HepG2 (cell line): Measurements from ENCODE around the gene TMED9. TPM values are rescaled to one million over a fixed set of nuclear protein-coding genes. Genes with fewer than 3 reads are reported as not detected.

Experiments used
- HMGXB3 ChIP-seq: sonication (generic); formaldehyde crosslinking; IDR thresholded peaks from 2 replicates; pipeline ENCODE4 v1.4.0; 2020; ENCODE audit warnings: missing genetic modification reagents, borderline replicate concordance
- polyA plus RNA-seq, 8 experiments: library from polyadenylated mRNA; depleted of rRNA in 3 of 8; stranded (reverse) in 7 of 8; unstranded in 1 of 8; fragments of >200 nt; fragmentation: Illumina TruSeq in 4 of 8; extraction: Trizol in 4 of 8; gene quantifications; 2 replicates each; pipeline versions ENCODE4 v1.2.1 to v1.2.3, GENCODE V29; 2011 to 2016; ENCODE audit warnings: low read depth in 4 of 8, missing spikeins in 1 of 8, mixed read lengths in 1 of 8; ENCODE audit not compliant: insufficient read depth in 1 of 8
- total RNA-seq, 5 experiments: library from RNA; depleted of rRNA; stranded (reverse); fragments of >200 nt; fragmentation: Illumina TruSeq; extraction: Trizol; gene quantifications; 2 replicates each; pipeline ENCODE4 v1.2.3, GENCODE V29; 2016; ENCODE audit warnings: low read depth in 1 of 5
- TF ChIP-seq, protein P1 (sequence below): sonication (generic); formaldehyde crosslinking; IDR thresholded peaks from 2 replicates; pipeline ENCODE4 v1.5.1; 2020; ENCODE audit warnings: missing genetic modification reagents, mild to moderate bottlenecking, borderline replicate concordance
- TF ChIP-seq, protein P2 (sequence below): sonication (generic); formaldehyde crosslinking; IDR thresholded peaks from 2 replicates; pipeline ENCODE4 v1.8.0; 2022; ENCODE audit warnings: missing genetic modification reagents, mild to moderate bottlenecking, borderline replicate concordance
- TF ChIP-seq, protein P3 (sequence below): sonication (generic); formaldehyde crosslinking; IDR thresholded peaks from 2 replicates; pipeline ENCODE4 v1.5.0; 2020; ENCODE audit warnings: mild to moderate bottlenecking, missing genetic modification reagents
- TF ChIP-seq, protein P4 (sequence below): sonication (generic); formaldehyde crosslinking; IDR thresholded peaks from 2 replicates; pipeline ENCODE4 v1.5.1; 2020; ENCODE audit warnings: mild to moderate bottlenecking, missing genetic modification reagents
- TF ChIP-seq, protein P5 (sequence below): sonication (generic); formaldehyde crosslinking; IDR thresholded peaks from 2 replicates; pipeline ENCODE4 v1.4.0; 2020; ENCODE audit warnings: missing genetic modification reagents, borderline replicate concordance

TMED9 gene
- total and polyA plus RNA-seq, 2 of the 13 experiments (the other 11 are each of a cell fraction or from before 2014, with no cell fraction given), result 161 to 350 TPM

GRCh38 chr5:177599731-177600507 lies 7.9 kb downstream of the TMED9 start, which contains the start of gene B4GALT7 (continued):
- TF ChIP-seq HMGXB3 (CRISPR knock-in tag), result no peak
- TF ChIP-seq, protein P1, sequence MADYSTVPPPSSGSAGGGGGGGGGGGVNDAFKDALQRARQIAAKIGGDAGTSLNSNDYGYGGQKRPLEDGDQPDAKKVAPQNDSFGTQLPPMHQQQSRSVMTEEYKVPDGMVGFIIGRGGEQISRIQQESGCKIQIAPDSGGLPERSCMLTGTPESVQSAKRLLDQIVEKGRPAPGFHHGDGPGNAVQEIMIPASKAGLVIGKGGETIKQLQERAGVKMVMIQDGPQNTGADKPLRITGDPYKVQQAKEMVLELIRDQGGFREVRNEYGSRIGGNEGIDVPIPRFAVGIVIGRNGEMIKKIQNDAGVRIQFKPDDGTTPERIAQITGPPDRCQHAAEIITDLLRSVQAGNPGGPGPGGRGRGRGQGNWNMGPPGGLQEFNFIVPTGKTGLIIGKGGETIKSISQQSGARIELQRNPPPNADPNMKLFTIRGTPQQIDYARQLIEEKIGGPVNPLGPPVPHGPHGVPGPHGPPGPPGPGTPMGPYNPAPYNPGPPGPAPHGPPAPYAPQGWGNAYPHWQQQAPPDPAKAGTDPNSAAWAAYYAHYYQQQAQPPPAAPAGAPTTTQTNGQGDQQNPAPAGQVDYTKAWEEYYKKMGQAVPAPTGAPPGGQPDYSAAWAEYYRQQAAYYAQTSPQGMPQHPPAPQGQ (CRISPR knock-in tag), result no peak
- TF ChIP-seq, protein P2, sequence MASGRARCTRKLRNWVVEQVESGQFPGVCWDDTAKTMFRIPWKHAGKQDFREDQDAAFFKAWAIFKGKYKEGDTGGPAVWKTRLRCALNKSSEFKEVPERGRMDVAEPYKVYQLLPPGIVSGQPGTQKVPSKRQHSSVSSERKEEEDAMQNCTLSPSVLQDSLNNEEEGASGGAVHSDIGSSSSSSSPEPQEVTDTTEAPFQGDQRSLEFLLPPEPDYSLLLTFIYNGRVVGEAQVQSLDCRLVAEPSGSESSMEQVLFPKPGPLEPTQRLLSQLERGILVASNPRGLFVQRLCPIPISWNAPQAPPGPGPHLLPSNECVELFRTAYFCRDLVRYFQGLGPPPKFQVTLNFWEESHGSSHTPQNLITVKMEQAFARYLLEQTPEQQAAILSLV (CRISPR knock-in tag), result 0 out of 2 replicates have a peak, but pooled peaks have one; percentile 41
- TF ChIP-seq, protein P3, sequence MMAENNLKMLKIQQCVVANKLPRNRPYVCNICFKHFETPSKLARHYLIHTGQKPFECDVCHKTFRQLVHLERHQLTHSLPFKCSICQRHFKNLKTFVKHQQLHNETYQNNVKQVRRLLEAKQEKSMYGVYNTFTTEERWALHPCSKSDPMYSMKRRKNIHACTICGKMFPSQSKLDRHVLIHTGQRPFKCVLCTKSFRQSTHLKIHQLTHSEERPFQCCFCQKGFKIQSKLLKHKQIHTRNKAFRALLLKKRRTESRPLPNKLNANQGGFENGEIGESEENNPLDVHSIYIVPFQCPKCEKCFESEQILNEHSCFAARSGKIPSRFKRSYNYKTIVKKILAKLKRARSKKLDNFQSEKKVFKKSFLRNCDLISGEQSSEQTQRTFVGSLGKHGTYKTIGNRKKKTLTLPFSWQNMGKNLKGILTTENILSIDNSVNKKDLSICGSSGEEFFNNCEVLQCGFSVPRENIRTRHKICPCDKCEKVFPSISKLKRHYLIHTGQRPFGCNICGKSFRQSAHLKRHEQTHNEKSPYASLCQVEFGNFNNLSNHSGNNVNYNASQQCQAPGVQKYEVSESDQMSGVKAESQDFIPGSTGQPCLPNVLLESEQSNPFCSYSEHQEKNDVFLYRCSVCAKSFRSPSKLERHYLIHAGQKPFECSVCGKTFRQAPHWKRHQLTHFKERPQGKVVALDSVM (CRISPR knock-in tag), result no peak; the same call in 1 of the 2 replicates
- TF ChIP-seq, protein P4, sequence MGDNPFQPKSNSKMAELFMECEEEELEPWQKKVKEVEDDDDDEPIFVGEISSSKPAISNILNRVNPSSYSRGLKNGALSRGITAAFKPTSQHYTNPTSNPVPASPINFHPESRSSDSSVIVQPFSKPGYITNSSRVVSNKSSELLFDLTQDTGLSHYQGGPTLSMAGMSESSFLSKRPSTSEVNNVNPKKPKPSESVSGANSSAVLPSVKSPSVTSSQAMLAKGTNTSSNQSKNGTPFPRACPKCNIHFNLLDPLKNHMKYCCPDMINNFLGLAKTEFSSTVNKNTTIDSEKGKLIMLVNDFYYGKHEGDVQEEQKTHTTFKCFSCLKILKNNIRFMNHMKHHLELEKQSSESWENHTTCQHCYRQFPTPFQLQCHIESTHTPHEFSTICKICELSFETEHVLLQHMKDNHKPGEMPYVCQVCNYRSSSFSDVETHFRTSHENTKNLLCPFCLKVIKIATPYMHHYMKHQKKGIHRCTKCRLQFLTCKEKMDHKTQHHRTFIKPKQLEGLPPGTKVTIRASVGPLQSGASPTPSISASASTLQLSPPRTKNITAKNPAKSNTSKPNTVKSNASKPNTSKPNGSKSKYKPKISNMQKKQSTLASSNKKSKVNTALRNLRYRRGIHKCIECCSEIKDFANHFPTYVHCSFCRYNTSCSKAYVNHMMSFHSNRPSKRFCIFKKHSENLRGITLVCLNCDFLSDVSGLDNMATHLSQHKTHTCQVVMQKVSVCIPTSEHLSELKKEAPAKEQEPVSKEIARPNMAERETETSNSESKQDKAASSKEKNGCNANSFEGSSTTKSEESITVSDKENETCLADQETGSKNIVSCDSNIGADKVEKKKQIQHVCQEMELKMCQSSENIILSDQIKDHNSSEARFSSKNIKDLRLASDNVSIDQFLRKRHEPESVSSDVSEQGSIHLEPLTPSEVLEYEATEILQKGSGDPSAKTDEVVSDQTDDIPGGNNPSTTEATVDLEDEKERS (CRISPR knock-in tag), result no peak
- TF ChIP-seq, protein P5, sequence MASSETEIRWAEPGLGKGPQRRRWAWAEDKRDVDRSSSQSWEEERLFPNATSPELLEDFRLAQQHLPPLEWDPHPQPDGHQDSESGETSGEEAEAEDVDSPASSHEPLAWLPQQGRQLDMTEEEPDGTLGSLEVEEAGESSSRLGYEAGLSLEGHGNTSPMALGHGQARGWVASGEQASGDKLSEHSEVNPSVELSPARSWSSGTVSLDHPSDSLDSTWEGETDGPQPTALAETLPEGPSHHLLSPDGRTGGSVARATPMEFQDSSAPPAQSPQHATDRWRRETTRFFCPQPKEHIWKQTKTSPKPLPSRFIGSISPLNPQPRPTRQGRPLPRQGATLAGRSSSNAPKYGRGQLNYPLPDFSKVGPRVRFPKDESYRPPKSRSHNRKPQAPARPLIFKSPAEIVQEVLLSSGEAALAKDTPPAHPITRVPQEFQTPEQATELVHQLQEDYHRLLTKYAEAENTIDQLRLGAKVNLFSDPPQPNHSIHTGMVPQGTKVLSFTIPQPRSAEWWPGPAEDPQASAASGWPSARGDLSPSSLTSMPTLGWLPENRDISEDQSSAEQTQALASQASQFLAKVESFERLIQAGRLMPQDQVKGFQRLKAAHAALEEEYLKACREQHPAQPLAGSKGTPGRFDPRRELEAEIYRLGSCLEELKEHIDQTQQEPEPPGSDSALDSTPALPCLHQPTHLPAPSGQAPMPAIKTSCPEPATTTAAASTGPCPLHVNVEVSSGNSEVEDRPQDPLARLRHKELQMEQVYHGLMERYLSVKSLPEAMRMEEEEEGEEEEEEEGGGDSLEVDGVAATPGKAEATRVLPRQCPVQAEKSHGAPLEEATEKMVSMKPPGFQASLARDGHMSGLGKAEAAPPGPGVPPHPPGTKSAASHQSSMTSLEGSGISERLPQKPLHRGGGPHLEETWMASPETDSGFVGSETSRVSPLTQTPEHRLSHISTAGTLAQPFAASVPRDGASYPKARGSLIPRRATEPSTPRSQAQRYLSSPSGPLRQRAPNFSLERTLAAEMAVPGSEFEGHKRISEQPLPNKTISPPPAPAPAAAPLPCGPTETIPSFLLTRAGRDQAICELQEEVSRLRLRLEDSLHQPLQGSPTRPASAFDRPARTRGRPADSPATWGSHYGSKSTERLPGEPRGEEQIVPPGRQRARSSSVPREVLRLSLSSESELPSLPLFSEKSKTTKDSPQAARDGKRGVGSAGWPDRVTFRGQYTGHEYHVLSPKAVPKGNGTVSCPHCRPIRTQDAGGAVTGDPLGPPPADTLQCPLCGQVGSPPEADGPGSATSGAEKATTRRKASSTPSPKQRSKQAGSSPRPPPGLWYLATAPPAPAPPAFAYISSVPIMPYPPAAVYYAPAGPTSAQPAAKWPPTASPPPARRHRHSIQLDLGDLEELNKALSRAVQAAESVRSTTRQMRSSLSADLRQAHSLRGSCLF (CRISPR knock-in tag), result no peak
